HEK293T (cell line): ENCODE data around the gene USP24.

Source experiments
- ELF4 ChIP-seq: fragments of 450-650 bp; IDR thresholded peaks from 2 replicates; pipeline ENCODE4 v1.6.1; 2017; ENCODE audit warnings: antibody characterized with exemption
- FOXK2 ChIP-seq: fragments of 450-650 bp; IDR thresholded peaks from 2 replicates; pipeline ENCODE4 v1.6.1; 2016; ENCODE audit warnings: mild to moderate bottlenecking
- FOXM1 ChIP-seq: fragments of 450-650 bp; IDR thresholded peaks from 2 replicates; pipeline ENCODE4 v1.6.1; 2017; ENCODE audit warnings: mild to moderate bottlenecking, borderline replicate concordance
- HDGF ChIP-seq: fragments of 450-650 bp; IDR thresholded peaks from 2 replicates; pipeline ENCODE4 v1.6.1; 2017; ENCODE audit warnings: antibody characterized with exemption, borderline replicate concordance
- NFRKB ChIP-seq: fragments of 450-650 bp; IDR thresholded peaks from 2 replicates; pipeline ENCODE4 v1.6.1; 2016; ENCODE audit warnings: mild to moderate bottlenecking, moderate library complexity
- PKNOX1 ChIP-seq: fragments of 450-650 bp; IDR thresholded peaks from 2 replicates; pipeline ENCODE4 v1.6.1; 2016
- SP1 ChIP-seq: fragments of 450-650 bp; IDR thresholded peaks from 2 replicates; pipeline ENCODE4 v1.6.1; 2017
- SUZ12 ChIP-seq: fragments of 450-650 bp; IDR thresholded peaks from 2 replicates; pipeline ENCODE4 v1.6.1; 2016; ENCODE audit warnings: mild to moderate bottlenecking
- TARDBP ChIP-seq: fragments of 450-650 bp; IDR thresholded peaks from 2 replicates; pipeline ENCODE4 v1.6.1; 2016

GRCh38 chr1:55210990-55211801 lies 4.0 kb downstream of the USP24 start:
- TF ChIP-seq ELF4 (no peak), SP1 (no peak), PKNOX1 (no peak), FOXK2 (no peak), TARDBP (no peak), SUZ12 (no peak), NFRKB (no peak), FOXM1 (no peak), HDGF (no peak)
